PC-3 (cell line): ENCODE data around the gene LCLAT1. TPM values are rescaled to one million over a fixed set of nuclear protein-coding genes. Genes with fewer than 3 reads are reported as not detected.

ENCODE experiments used
- ATAC-seq: fragments of 200-7000 bp; cut with Tn5 transposase; 2 replicates; pipeline ENCODE4 v1.9.1; 2020; ENCODE audit warnings: mild to moderate bottlenecking, moderate library complexity
- BruUV-seq: library from RNA; stranded (reverse); fragments of 400-500 nt; replicated peaks from 2 replicates; lab custom pipeline; 2021; lab: Mats Ljungman, UMichigan
- CTCF ChIA-PET: fragments of 300-600 bp; sonication (Branson Sonifier 250); formaldehyde crosslinking; loops from one replicate; lab custom pipeline; 2022; ENCODE audit warnings: antibody characterized with exemption; lab: Charles Lee
- POLR2A ChIA-PET: fragments of 300-600 bp; sonication (Branson Sonifier 250); formaldehyde crosslinking; loops from one replicate; lab custom pipeline; 2022; ENCODE audit warnings: antibody characterized with exemption; ENCODE audit not compliant: unreplicated experiment; lab: Charles Lee
- DNase-seq: peaks from one replicate; pipeline ENCODE4 v3.0.0-alpha.2; 2015
- H2AFZ ChIP-seq: fragments of 300-600 bp; sonication (generic); 2 replicates; pipeline ENCODE4 v1.6.0; 2016; ENCODE audit warnings: antibody characterized with exemption, low read length
- H3F3A ChIP-seq: fragments of 300-600 bp; sonication (generic); one replicate; pipeline ENCODE4 v1.6.0; 2017; ENCODE audit warnings: antibody characterized with exemption, low read length, control low read depth, mild to moderate bottlenecking; ENCODE audit not compliant: unreplicated experiment
- H3K27ac ChIP-seq: fragments of 300-600 bp; sonication (generic); 2 replicates; pipeline ENCODE4 v1.5.1; 2016; ENCODE audit warnings: mild to moderate bottlenecking, low read length
- H3K27me3 ChIP-seq: fragments of 300-600 bp; sonication (generic); 2 replicates; pipeline ENCODE4 v1.6.1; 2016; ENCODE audit warnings: low read length, mixed read lengths
- H3K36me3 ChIP-seq: fragments of 300-600 bp; sonication (generic); 2 replicates; pipeline ENCODE4 v1.6.1; 2016; ENCODE audit warnings: low read depth, mixed run types, low read length, mixed read lengths
- H3K4me1 ChIP-seq: fragments of 300-600 bp; sonication (generic); 2 replicates; pipeline ENCODE4 v1.5.1; 2016; ENCODE audit warnings: low read length; ENCODE audit not compliant: insufficient read depth
- H3K4me2 ChIP-seq: fragments of 300-600 bp; sonication (generic); 2 replicates; pipeline ENCODE4 v1.6.0; 2016; ENCODE audit warnings: low read length
- H3K4me3 ChIP-seq: fragments of 300-600 bp; sonication (generic); 2 replicates; pipeline ENCODE4 v1.5.1; 2016; ENCODE audit warnings: mild to moderate bottlenecking, low read length, mixed read lengths
- H3K79me2 ChIP-seq: fragments of 300-600 bp; sonication (generic); 2 replicates; pipeline ENCODE4 v1.6.1; 2017; ENCODE audit warnings: low read length, mixed read lengths
- H3K9ac ChIP-seq: fragments of 300-600 bp; sonication (generic); 2 replicates; pipeline ENCODE4 v1.6.0; 2016; ENCODE audit warnings: mild to moderate bottlenecking, low read length
- H3K9me2 ChIP-seq: fragments of 300-600 bp; sonication (generic); replicated peaks from 2 replicates; pipeline ENCODE4 v1.6.1; 2016; ENCODE audit warnings: mixed run types, low read length, mixed read lengths
- H3K9me3 ChIP-seq: fragments of 300-600 bp; sonication (generic); 2 replicates; pipeline ENCODE4 v1.6.1; 2016; ENCODE audit warnings: low read length, mixed read lengths
- H4K20me1 ChIP-seq: fragments of 300-600 bp; sonication (generic); 2 replicates; pipeline ENCODE4 v1.6.1; 2016; ENCODE audit warnings: low read length, mixed read lengths
- EZH2 ChIP-seq: fragments of 300-600 bp; sonication (generic); IDR thresholded peaks from one replicate; pipeline ENCODE4 v1.6.1; 2017; ENCODE audit warnings: antibody characterized with exemption, mild to moderate bottlenecking, low read length; ENCODE audit not compliant: unreplicated experiment
- EZH2phosphoT487 ChIP-seq: fragments of 300-600 bp; sonication (generic); IDR thresholded peaks from 2 replicates; pipeline ENCODE4 v1.6.1; 2018; ENCODE audit warnings: mild to moderate bottlenecking, antibody characterized with exemption, low read length, borderline replicate concordance
- intact Hi-C: fragments of 100-400 bp; cut with micrococcal nuclease; formaldehyde crosslinking; loops from 2 replicates; pipeline ENCODE4 v1.9.0; 2023
- total RNA-seq: library from RNA; depleted of rRNA; stranded (reverse); fragments of >200 nt; gene quantifications from 2 replicates; pipeline ENCODE4 v1.2.3, GENCODE V29; 2014
- TF ChIP-seq, protein P1 (sequence below): fragments of 300-600 bp; sonication (generic); conservative IDR thresholded peaks from 2 replicates; pipeline ENCODE4 v1.5.1; 2017; ENCODE audit warnings: antibody characterized with exemption, low read depth, mild to moderate bottlenecking, low read length

Gene LCLAT1
- total RNA-seq, 1 experiment from 2014 or later: 22.0 TPM

DNA sequence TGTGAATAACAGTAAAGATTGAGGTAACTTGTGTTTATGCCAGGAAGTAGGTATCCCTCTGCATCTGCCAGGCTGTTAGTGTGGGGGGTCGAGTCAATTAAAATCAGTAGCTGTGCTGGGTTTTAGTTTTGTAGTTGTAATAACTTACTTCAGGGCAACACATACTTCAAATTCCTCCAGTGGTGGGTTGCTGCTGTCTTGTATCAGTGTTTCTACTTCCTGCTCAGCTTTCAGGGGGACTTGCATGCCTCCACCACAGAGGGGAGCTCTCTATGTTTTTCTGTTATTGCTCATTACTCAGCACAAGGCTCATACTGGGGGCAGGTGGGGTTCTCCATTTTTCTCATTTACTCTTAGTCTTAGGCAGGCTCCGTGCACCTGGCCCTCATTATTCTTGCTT is 223.4 kb downstream of the LCLAT1 start:
- Histone ChIP-seq H4K20me1 (no peaks in the 10 kb centered on the region), H3K4me3 (no peak overlapping the region), H3K79me2 (no peaks in the 10 kb centered on the region), H3K36me3 (0 out of 2 replicates have a peak, but pooled peaks cover 3% of the 10 kb centered on the region), H3K4me2 (no peak overlapping the region), H3K9me2 (no peaks in the 10 kb centered on the region), H2AFZ (no peak overlapping the region), H3K27ac (no peak overlapping the region), H3K9me3 (no peaks in the 10 kb centered on the region), H3K27me3 (no peaks in the 10 kb centered on the region), H3F3A (peaks cover 12% of the 10 kb centered on the region), H3K4me1 (peaks cover 20% of the 10 kb centered on the region), H3K9ac (no peak overlapping the region)
- intact Hi-C loops: no loop called here
- DNase-seq: no peak
- CTCF ChIA-PET: no interaction called here
- no TSS peak for BruUV-seq
- POLR2A ChIA-PET: no interaction called here
- TF ChIP-seq, protein P1, sequence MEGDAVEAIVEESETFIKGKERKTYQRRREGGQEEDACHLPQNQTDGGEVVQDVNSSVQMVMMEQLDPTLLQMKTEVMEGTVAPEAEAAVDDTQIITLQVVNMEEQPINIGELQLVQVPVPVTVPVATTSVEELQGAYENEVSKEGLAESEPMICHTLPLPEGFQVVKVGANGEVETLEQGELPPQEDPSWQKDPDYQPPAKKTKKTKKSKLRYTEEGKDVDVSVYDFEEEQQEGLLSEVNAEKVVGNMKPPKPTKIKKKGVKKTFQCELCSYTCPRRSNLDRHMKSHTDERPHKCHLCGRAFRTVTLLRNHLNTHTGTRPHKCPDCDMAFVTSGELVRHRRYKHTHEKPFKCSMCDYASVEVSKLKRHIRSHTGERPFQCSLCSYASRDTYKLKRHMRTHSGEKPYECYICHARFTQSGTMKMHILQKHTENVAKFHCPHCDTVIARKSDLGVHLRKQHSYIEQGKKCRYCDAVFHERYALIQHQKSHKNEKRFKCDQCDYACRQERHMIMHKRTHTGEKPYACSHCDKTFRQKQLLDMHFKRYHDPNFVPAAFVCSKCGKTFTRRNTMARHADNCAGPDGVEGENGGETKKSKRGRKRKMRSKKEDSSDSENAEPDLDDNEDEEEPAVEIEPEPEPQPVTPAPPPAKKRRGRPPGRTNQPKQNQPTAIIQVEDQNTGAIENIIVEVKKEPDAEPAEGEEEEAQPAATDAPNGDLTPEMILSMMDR: no peak
- no peak for TF ChIP-seq EZH2
- TF ChIP-seq EZH2phosphoT487: no peak
- no peak for ATAC-seq

DNA sequence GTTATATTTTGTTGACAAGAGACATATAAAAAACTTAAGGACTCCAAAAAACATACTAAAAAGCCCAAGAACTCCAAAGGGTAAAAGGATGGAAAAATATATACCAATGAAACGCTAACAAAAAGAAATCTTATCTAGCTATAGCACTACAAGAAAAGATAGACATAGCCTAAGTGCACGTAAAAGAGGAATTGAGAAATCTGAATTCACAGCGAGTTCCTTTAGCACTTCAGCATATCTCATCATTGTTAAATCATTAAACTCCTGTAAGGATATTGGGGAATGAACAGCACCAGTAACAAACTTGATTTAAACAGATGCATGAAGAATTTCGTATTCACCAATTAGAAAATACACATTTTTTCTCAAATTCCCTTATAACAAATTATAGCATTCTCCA is 226.1 kb downstream of the LCLAT1 start:
- Histone ChIP-seq H3K9me2 (no peaks in the 10 kb centered on the region), H3F3A (no peaks in the 10 kb centered on the region), H3K9ac (no peak overlapping the region), H3K79me2 (no peaks in the 10 kb centered on the region), H3K4me2 (no peak overlapping the region), H3K27me3 (no peaks in the 10 kb centered on the region), H3K4me3 (no peak overlapping the region), H3K9me3 (no peaks in the 10 kb centered on the region), H3K36me3 (no peaks in the 10 kb centered on the region), H4K20me1 (no peaks in the 10 kb centered on the region), H2AFZ (no peak overlapping the region), H3K27ac (no peak overlapping the region), H3K4me1 (no peaks in the 10 kb centered on the region)
- DNase-seq: no peak
- no TSS peak for BruUV-seq
- intact Hi-C loops: no loop called here
- CTCF ChIA-PET: no interaction called here
- ATAC-seq: no peak
- POLR2A ChIA-PET: no interaction called here
- TF ChIP-seq EZH2 (no peak), EZH2phosphoT487 (no peak)
- TF ChIP-seq, protein P1: no peak

DNA sequence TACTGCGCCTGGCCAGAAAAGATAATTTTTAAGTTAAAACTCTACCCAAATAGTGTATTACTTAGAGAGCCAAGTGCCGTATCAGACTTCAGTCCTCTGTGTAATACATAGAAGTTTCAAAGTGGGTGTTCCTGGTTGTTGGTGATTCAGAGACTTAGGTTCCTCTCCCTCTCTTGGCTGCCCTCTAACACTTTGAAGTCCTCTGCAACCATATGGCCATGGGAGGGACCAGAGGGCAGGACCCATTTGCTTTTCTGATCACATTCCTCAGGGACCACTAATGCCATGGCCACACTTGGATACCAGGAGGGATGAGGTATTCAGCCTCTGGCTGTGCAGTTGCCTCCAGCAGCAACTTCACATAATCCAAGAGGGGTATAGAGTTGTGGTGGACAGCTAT is 228.7 kb downstream of the LCLAT1 start:
- no peaks in the 10 kb centered on the region for H3K27me3 ChIP-seq
- DNase-seq: no peak
- intact Hi-C loops: no loop called here
- ChIA-PET POLR2A (no interaction called here), CTCF (no interaction called here)
- no peaks in the 10 kb centered on the region for H4K20me1 ChIP-seq
- H3F3A ChIP-seq: no peaks in the 10 kb centered on the region
- H2AFZ ChIP-seq: no peak overlapping the region
- H3K4me2 ChIP-seq: no peak overlapping the region
- ATAC-seq: no peak
- no peaks in the 10 kb centered on the region for H3K79me2 ChIP-seq
- H3K36me3 ChIP-seq: no peaks in the 10 kb centered on the region
- H3K9me3 ChIP-seq: no peaks in the 10 kb centered on the region
- H3K9ac ChIP-seq: no peak overlapping the region
- TF ChIP-seq EZH2 (no peak), EZH2phosphoT487 (no peak)
- TF ChIP-seq, protein P1: no peak
- no peak overlapping the region for H3K27ac ChIP-seq
- H3K9me2 ChIP-seq: no peaks in the 10 kb centered on the region
- BruUV-seq: no TSS peak
- H3K4me1 ChIP-seq: no peaks in the 10 kb centered on the region
- no peak overlapping the region for H3K4me3 ChIP-seq
